ENCODE measurements around the gene AKAP8L. TPM values are rescaled to one million over a fixed set of nuclear protein-coding genes. Genes with fewer than 3 reads are reported as not detected.

AKAP8L gene
- total RNA-seq, 1 experiment from 2014 or later = 106 TPM

DNA sequence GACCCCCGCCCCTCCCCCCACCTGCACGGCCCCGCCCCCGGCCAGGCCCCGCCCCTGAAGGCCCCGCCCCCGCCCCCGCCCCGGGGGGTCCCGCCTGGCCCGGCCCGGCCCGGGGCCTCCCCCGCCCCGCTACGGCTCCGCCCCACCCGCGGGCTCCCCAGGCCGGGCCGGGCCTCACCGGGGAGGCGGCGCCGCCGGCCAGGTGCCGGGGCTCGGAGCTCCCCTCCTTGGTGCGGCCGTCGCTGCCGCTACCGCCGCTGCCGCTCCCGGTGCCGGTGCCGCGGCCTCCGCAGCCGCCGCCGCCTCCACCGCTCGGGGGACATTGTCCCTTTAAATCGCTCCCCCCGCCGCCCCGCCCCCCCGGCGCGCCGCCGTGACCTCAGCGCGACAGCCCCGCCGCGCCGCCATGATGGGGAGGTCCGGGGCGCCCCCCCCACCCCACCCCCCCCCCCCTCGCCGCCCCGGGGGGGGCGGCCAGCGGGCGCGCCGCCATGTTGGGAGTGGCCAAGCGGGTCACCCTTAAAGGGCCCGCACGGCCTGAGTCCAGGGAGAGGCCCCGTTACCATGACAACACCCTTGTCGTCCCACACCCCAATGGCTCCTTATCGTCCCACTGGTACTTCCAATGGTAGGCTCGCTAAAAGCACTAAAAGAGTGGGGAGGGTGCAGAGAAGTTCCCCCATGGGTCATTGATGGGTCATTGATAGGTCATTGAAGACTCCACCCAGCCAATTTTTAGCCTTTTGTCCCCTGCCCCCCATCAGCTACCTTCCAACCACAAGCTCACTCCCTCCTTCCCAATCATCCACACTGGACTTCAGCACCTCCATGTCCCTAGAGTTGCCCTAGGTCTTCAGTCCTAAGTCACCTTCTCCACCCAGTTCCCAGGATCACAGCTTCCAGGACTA, 31.1 kb upstream of the AKAP8L start, which contains the start of gene WIZ:
Gene WIZ, minus strand, starts transcription at position 337 of the 908 bp plus-strand sequence. CDS start 1,649 bp downstream, outside the sequence.
- Histone ChIP-seq H3K27ac (ENCODE audit: low read depth, low read length) (peak within 1 kb of the TSS; percentile 55; the same call in 1 of the 2 replicates), H3K36me3 (ENCODE audit: control insufficient read depth in 1 of 2, insufficient read depth in 2 of 2, low read length in 2 of 2) (no peaks in the 10 kb centered on the region), H2AFZ (ENCODE audit: low read depth, low read length, poor library complexity, severe bottlenecking) (peak within 1 kb of the TSS; percentile 100), H3K4me3 (replicated peaks in 1 of 2; ENCODE audit: low read depth in 1 of 2, low read length in 2 of 2) (peak within 1 kb of the TSS; percentile 59 to 62), H3K79me2 (ENCODE audit: insufficient read depth, low read length) (no peaks in the 10 kb centered on the region), H4K20me1 (ENCODE audit: insufficient read depth) (no peaks in the 10 kb centered on the region), H3K9ac (ENCODE audit: low read length) (peak within 1 kb of the TSS; percentile 35), H3K9me2 (ENCODE audit: insufficient read depth) (no peaks in the 10 kb centered on the region), H3K4me1 (ENCODE audit: control insufficient read depth in 1 of 2, insufficient read depth in 2 of 2, low read length in 2 of 2) (peaks cover 15 to 38% of the 10 kb centered on the region in 2 experiments; a peak in 3 of 4 replicates), H3K4me2 (ENCODE audit: low read length) (peak within 1 kb of the TSS; percentile 95), H3K9me3 (ENCODE audit: control insufficient read depth in 1 of 2, insufficient read depth in 1 of 2, low read depth in 1 of 2, low read length in 2 of 2) (no peaks in the 10 kb centered on the region), H3K27me3 (ENCODE audit: insufficient read depth, low read length) (no peaks in the 10 kb centered on the region)
- ATAC-seq (peak; percentile 53), DNase-seq (ENCODE audit: low read depth, low spot score) (no peak)
- BruUV-seq (replicated peaks) = no TSS peak
- POLR2A ChIA-PET = no interaction called here
- RAD21 ChIA-PET (ENCODE audit: low non-redundant PET in 1 of 2, low total read pairs in 2 of 2, uncharacterized antibody in 2 of 2, unreplicated experiment in 2 of 2) = no interaction called here
- CTCF ChIA-PET = no interaction called here
- intact Hi-C loops (cut with micrococcal nuclease) = loop anchor here (10.0 kb wide), 1 partner anchor 105 kb away; no protein-coding TSS in a partner anchor
- TF ChIP-seq JUND (IDR thresholded peaks at IDR 0.05) (no peak), CBX3 (IDR thresholded peaks at IDR 0.05; ENCODE audit: low read depth) (no peak), SP1 (IDR thresholded peaks at IDR 0.05; ENCODE audit: low read depth) (peak; percentile 88), YY1 (IDR thresholded peaks at IDR 0.05; ENCODE audit: extremely low read depth, insufficient replicate concordance, low read depth, low read length) (peak; percentile 98)
- TF ChIP-seq, protein P1, sequence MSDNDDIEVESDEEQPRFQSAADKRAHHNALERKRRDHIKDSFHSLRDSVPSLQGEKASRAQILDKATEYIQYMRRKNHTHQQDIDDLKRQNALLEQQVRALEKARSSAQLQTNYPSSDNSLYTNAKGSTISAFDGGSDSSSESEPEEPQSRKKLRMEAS (IDR thresholded peaks at IDR 0.05) = peak; percentile 50; the same call in 1 of the 2 replicates

DNA sequence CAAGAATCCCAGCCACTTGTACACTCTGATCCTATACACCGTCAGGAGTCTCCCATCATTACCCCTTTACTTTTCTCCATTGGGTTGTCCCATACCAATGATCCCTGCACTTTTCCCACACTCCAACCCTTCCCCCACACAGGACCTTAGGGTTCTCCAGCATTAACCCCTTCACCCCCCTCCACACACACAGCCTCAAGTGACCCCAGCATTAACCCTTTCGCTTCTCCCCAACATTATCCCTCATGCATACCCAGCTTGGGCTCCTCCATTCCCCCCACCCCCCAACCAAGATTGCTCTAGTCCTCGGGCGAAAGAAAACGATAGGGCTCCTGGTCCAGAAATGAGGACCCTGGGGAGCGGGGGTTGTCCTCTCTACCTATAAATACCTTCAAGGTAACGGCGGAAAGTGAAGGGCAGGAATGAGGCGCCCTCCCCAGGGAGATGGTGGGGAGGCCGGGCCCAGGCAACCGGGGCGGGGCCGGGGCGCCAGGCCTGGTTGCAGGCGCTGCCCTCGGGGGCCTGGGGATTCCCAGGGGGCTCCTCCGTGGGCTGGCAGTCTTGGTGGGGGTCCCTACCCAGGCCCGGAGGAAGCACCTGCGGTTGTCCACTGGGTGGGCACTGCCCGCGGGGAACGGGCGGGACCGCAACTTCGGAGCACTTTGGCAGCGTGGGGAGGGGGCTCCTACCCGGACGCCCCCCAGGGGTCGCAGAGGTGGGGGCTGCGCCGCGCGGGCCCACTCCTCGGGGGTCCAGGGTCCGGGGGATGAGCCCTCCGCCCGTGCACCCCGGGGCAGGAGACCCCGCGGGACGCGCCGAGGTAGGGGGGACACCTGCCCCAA, 30.2 kb upstream of the AKAP8L start:
- TF ChIP-seq EGR1 (IDR thresholded peaks at IDR 0.05; ENCODE audit: low read depth) (no peak), SIN3A (IDR thresholded peaks at IDR 0.05; ENCODE audit: low read depth) (no peak), CBX3 (IDR thresholded peaks at IDR 0.05; ENCODE audit: low read depth) (no peak), EZH2phosphoT487 (IDR thresholded peaks at IDR 0.05; ENCODE audit: borderline replicate concordance) (no peak), YY1 (IDR thresholded peaks at IDR 0.05; ENCODE audit: extremely low read depth, insufficient replicate concordance, low read depth, low read length) (no peak), EZH2 (IDR thresholded peaks at IDR 0.05) (no peak), CEBPB (IDR thresholded peaks at IDR 0.05; ENCODE audit: low read depth) (no peak), RAD21 (IDR thresholded peaks at IDR 0.05; ENCODE audit: low read depth) (no peak)
- TF ChIP-seq, protein P2, sequence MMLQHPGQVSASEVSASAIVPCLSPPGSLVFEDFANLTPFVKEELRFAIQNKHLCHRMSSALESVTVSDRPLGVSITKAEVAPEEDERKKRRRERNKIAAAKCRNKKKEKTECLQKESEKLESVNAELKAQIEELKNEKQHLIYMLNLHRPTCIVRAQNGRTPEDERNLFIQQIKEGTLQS (IDR thresholded peaks at IDR 0.05) = no peak
- TF ChIP-seq, protein P3, sequence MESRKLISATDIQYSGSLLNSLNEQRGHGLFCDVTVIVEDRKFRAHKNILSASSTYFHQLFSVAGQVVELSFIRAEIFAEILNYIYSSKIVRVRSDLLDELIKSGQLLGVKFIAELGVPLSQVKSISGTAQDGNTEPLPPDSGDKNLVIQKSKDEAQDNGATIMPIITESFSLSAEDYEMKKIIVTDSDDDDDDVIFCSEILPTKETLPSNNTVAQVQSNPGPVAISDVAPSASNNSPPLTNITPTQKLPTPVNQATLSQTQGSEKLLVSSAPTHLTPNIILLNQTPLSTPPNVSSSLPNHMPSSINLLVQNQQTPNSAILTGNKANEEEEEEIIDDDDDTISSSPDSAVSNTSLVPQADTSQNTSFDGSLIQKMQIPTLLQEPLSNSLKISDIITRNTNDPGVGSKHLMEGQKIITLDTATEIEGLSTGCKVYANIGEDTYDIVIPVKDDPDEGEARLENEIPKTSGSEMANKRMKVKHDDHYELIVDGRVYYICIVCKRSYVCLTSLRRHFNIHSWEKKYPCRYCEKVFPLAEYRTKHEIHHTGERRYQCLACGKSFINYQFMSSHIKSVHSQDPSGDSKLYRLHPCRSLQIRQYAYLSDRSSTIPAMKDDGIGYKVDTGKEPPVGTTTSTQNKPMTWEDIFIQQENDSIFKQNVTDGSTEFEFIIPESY (IDR thresholded peaks at IDR 0.05; ENCODE audit: extremely low read depth, insufficient replicate concordance, low read length) = no peak
- TF ChIP-seq, protein P1 (IDR thresholded peaks at IDR 0.05) = no peak
- no peak for DNase-seq (ENCODE audit: low read depth, low spot score)
- no TSS peak for BruUV-seq (replicated peaks)
- POLR2A ChIA-PET = no interaction called here
- no peaks in the 10 kb centered on the region for H3K9me2 ChIP-seq (ENCODE audit: insufficient read depth)
- H3K9ac ChIP-seq (ENCODE audit: low read length) = peak overlapping the region; percentile 35
- no peaks in the 10 kb centered on the region for H3K9me3 ChIP-seq (ENCODE audit: control insufficient read depth in 1 of 2, insufficient read depth in 1 of 2, low read depth in 1 of 2, low read length in 2 of 2)
- CTCF ChIA-PET = no interaction called here
- peaks cover 15 to 38% of the 10 kb centered on the region in 2 experiments; a peak in 3 of 4 replicates for H3K4me1 ChIP-seq (ENCODE audit: control insufficient read depth in 1 of 2, insufficient read depth in 2 of 2, low read length in 2 of 2)
- no peaks in the 10 kb centered on the region for H4K20me1 ChIP-seq (ENCODE audit: insufficient read depth)
- H3K4me2 ChIP-seq (ENCODE audit: low read length) = peak overlapping the region; percentile 95
- RAD21 ChIA-PET (ENCODE audit: low non-redundant PET in 1 of 2, low total read pairs in 2 of 2, uncharacterized antibody in 2 of 2, unreplicated experiment in 2 of 2) = no interaction called here
- H3K27ac ChIP-seq (ENCODE audit: low read depth, low read length) = peak overlapping the region; percentile 55; the same call in 1 of the 2 replicates
- intact Hi-C loops (cut with micrococcal nuclease) = loop anchor here (1.0 kb wide), 1 partner anchor 16 kb away; no protein-coding TSS in a partner anchor
- no peaks in the 10 kb centered on the region for H3K79me2 ChIP-seq (ENCODE audit: insufficient read depth, low read length)
- H2AFZ ChIP-seq (ENCODE audit: low read depth, low read length, poor library complexity, severe bottlenecking) = no peak overlapping the region
- no peaks in the 10 kb centered on the region for H3K27me3 ChIP-seq (ENCODE audit: insufficient read depth, low read length)
- no peaks in the 10 kb centered on the region for H3K36me3 ChIP-seq (ENCODE audit: control insufficient read depth in 1 of 2, insufficient read depth in 2 of 2, low read length in 2 of 2)
- H3K4me3 ChIP-seq (replicated peaks in 1 of 2; ENCODE audit: low read depth in 1 of 2, low read length in 2 of 2) = peak overlapping the region; percentile 59 to 62
- ATAC-seq = no peak

All from HCT116 (cell line).